HG02938 (cell line): Measurements from ENCODE around the gene RNF43.
A peak's percentile ranks its signal among the peaks of the same experiment; 100 is the strongest.

Experiments used
- ATAC-seq: cut with Tn5 transposase; IDR thresholded peaks from one replicate; pipeline ENCODE4 v1.9.1; 2021; ENCODE audit warnings: mild to moderate bottlenecking, moderate library complexity; ENCODE audit not compliant: unreplicated experiment

Gene RNF43

GRCh38 chr17:58417300-58418092 lies at the start of gene RNF43:
TSS of gene RNF43 (minus strand) at chr17:58417534. CDS start at chr17:58415577, 1,957 bp downstream.
- ATAC-seq = peak; percentile 94

DNA sequence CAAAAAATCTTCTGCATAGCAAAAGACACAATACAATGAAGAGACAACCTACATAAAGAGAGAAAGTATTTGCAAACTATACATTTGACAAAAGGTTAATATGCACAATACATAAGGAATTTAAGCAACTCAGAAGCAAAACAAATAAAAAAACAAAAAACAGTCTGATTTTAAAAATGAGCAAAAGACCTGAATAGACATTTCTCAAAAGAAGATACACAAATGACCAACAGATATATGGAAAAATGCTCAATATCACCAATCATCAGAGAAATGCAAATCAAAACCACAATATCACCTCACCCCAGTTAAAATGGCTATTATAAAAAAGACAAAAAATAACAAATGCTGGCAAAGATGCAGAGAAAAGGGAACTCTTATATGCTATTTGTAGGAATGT lies 38.2 kb upstream of the RNF43 start:
- no peak for ATAC-seq

DNA sequence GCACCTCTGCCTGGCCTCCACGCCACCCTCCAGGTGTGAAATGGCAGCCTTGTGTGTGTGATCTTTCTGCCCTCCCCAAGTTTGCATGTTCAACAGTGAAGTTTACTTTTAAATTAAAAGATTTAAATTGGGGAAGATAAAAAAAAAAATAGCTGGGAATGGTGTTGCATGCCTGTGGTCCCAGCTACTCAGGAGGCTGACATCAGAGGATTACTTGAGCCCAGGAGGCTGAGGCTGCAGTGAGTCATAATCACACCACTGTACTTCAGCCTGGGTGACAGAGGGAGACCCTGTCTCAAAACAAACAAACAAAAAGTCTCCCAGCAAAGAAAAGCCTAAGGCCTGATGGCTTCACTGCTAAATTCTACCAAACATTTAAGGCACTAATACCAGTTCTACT lies 35.4 kb upstream of the RNF43 start:
- no peak for ATAC-seq

GRCh38 chr17:58447039-58447975 lies 30.0 kb upstream of the RNF43 start:
- ATAC-seq = no peak

- no peak for ATAC-seq
Measured at GRCh38 chr17:58446086-58446485, 28.8 kb upstream of the RNF43 start.

- ATAC-seq = no peak
Measured at GRCh38 chr17:58436805-58437239, 19.5 kb upstream of the RNF43 start.

GRCh38 chr17:58436245-58436644 lies 18.9 kb upstream of the RNF43 start:
- no peak for ATAC-seq

DNA sequence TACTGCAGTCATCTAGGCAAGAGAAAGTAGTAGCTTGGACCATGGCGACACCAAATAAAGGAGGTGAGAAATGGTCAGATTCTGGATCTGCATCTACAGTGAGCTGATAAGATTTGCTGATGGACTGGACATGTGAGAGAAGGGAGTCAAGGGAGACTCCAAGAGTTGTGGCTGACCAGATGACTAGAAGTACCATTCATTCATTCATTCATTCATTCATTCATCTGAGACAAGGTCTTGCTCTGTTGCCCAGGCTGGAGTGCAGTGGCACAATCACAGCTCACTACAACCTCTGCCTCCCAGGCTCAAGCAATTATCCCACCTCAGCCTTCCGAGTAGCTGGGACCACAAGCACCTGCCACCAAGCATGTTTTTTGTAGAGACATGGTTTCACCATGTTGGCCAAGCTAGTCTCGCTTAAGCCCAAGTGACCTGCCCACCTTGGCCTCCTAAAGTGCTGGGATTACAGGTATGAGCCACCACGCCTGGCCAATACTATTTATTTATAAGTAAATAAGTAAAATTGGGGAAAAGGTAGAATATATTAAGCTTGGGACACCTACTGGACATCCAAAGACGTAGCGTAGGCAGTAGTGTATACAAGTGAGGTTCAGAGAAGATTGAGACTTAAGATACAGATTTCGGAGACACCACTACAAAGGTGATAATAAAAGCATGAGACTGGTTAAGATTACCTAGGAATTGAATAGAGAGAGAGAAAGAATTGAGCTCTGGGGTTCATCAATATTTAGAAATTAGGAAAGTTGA lies 15.7 kb upstream of the RNF43 start:
- no peak for ATAC-seq

DNA sequence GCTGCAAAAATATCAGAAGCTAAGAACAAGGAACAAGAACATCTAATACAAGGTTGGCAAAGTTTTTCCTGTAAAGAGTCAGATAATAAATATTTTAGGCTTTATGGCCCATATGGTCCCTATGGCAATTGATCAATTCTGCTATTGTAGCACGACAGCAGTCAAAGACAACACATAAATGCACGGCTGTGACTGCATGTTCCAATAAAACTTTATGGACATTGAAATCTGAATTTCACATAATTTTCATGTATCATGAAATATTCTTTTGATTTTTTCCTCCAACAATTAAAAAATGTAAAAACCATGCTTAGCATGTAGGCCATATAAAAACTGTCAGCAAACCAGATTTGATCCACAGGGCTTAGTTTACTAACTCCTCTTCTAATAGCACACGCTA lies 10.5 kb upstream of the RNF43 start:
- ATAC-seq = no peak

- no peak for ATAC-seq
Measured at GRCh38 chr17:58421711-58422110, 4.4 kb upstream of the RNF43 start.

GRCh38 chr17:58420827-58421226 lies 3.5 kb upstream of the RNF43 start:
- no peak for ATAC-seq

GRCh38 chr17:58416937-58417299 lies 416 bp downstream of the RNF43 start:
- ATAC-seq = no peak

DNA sequence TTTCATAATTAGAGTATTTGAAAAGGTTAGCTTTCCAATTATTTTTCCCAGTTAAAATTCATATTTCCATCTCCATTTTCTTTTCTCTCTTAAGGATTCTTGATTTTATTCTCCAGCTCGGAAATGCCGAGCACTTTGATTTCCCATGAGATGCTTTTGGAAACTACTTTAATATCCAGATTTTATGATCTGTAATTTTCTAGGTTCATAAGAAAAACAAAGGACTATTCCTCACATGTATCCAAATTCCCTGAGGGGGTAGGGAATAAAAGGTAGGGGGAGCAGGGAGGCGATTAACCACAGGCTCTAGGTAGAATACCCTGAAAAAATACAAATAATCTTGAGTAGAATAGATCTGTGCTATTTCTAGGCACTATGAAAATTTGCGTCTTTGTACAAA lies 938 bp downstream of the RNF43 start:
- ATAC-seq = no peak

DNA sequence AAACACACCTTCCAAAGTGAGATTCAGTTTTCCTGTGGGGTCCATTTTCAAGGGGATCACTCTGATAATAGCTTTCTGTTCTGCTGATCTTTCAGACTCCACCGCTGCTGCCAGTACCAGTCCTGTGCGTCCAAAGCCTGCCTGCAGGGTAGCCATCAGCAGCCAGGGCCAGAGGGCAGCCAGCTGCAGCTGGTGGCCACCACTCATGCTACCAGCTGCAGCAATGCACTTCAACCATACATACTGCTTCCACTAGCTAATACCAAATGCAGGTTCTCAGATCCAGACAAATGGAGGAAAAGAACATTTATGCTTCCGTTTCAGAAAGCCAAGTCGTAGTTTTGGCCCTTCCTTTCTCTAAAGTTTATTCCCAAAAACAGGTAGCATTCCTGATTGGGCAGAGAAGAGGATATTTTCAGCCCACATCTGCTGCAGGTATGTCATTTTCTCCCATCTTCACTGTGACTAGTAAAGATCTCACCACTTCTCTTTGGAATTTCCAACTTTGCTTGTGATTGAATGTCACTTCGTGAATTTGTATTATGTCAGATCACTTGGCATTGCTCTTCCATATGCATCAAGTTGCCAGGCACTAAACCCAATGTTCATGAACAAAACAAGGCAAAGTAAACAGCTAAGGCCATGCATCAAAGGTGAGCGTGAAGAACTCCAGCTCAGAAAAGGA lies 1.8 kb downstream of the RNF43 start:
- no peak for ATAC-seq

GRCh38 chr17:58414596-58414997 lies 2.7 kb downstream of the RNF43 start:
- no peak for ATAC-seq

GRCh38 chr17:58413684-58414083 lies 3.6 kb downstream of the RNF43 start:
- no peak for ATAC-seq

GRCh38 chr17:58412961-58413586 lies 4.3 kb downstream of the RNF43 start:
- ATAC-seq = no peak

DNA sequence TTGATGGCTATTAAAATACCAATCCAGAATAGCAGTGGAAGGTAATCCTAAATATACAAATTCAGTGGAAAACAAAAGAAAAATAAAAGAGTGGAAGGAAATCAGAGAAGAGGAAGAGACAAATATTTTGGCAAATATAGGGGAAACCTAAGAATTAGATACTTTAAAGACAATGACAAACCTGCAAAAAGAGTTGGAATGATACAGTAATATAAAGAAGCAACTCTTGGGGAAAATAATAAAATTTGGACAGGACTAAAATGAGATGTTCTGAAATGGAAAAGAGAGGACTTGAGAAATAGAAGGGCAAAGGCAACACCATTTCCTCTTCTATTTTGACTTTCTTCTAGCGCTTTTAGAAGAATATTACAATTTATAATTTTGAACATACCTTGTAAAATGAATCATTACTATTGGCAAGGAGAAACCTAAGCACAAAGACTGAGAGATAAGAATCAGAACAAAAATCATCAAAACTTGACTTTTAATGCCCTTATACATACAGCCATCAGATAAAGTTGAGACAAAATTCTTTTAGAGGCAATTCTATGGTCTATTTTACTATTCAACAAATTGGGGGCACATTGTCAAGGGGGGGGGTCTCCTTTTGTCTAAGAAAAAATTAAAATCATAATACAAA lies 5.2 kb downstream of the RNF43 start:
- no peak for ATAC-seq

DNA sequence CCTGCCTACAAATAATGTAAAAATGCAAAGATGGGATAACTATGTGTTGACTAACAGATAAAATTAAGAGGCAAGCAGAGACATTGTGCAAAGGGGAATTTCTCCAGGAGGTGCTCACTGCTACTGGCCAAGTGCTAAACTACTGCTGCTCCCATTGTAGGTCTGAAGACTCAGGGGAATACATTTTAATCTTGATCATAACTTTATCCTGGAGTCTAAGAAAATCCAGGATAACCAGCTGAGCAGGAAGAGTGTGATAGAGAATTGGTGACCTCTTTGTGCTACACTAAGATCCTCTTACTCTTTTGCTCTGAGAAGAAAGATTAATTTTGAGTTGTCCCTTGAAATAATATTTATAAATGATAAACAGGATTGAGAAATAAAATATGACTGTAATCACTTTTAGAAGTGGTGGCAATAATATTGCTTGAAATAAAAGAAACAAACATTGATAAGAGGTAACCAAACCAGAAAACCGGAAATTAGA lies 5.9 kb downstream of the RNF43 start:
- ATAC-seq = no peak
